Spleen (tissue), 11 donors: Measurements from ENCODE around the gene CEP128. TPM values are rescaled to one million over a fixed set of nuclear protein-coding genes. Genes with fewer than 3 reads are reported as not detected.

Experiments
- DNase-seq: peaks from one replicate; pipeline ENCODE4 v3.0.0-alpha.2; 2020
- H3K27ac ChIP-seq, 8 donors: fragments of 200-600 bp; sonication (generic) in 7 of 8; 1 replicate in 4 of 8; 2 replicates in 4 of 8; pipeline versions ENCODE4 v1.5.0 to v1.8.0; 2016 to 2021; ENCODE audit warnings: inconsistent platforms in 4 of 8, mild to moderate bottlenecking in 4 of 8, moderate library complexity in 1 of 8
- H3K27me3 ChIP-seq, 7 donors: fragments of 200-600 bp; sonication (generic) in 6 of 7; replicated peaks in 1 of 7; 1 replicate in 4 of 7; 2 replicates in 3 of 7; pipeline versions ENCODE4 v1.5.0 to v1.8.0; 2016 to 2021; ENCODE audit warnings: inconsistent platforms in 3 of 7, mild to moderate bottlenecking in 1 of 7
- H3K36me3 ChIP-seq, 6 donors: fragments of 200-600 bp; sonication (generic) in 5 of 6; 1 replicate in 4 of 6; 2 replicates in 2 of 6; pipeline versions ENCODE4 v1.5.0 to v1.8.0; 2016 to 2021; ENCODE audit warnings: inconsistent platforms in 2 of 6
- H3K4me1 ChIP-seq, 6 donors: fragments of 200-600 bp; sonication (generic) in 5 of 6; 1 replicate in 3 of 6; 2 replicates in 3 of 6; pipeline versions ENCODE4 v1.5.0 to v1.8.0; 2016 to 2021; ENCODE audit warnings: inconsistent platforms in 3 of 6
- H3K4me3 ChIP-seq, 8 donors: fragments of 200-600 bp; sonication (generic) in 7 of 8; 1 replicate in 4 of 8; 2 replicates in 4 of 8; pipeline versions ENCODE4 v1.5.0 to v1.8.0; 2016 to 2021; ENCODE audit warnings: inconsistent platforms in 4 of 8, mild to moderate bottlenecking in 4 of 8, moderate library complexity in 2 of 8
- H3K9me3 ChIP-seq, 8 donors: fragments of 200-600 bp; sonication (generic) in 7 of 8; 1 replicate in 4 of 8; 2 replicates in 4 of 8; pipeline versions ENCODE4 v1.5.0 to v1.8.0; 2016 to 2021; ENCODE audit warnings: inconsistent platforms in 4 of 8
- POLR2A ChIP-seq, 3 donors: fragments of 450-650 bp; IDR thresholded peaks; one replicate each; pipeline ENCODE4 v1.5.1; 2017; ENCODE audit warnings: antibody characterized with exemption in 3 of 3, mild to moderate bottlenecking in 1 of 3
- POLR2AphosphoS5 ChIP-seq, 3 donors: sonication (generic); formaldehyde crosslinking; IDR thresholded peaks; one replicate each; pipeline ENCODE4 v1.5.1; 2017; ENCODE audit warnings: antibody characterized with exemption in 3 of 3
- WGBS, 5 donors: extraction: QIAGEN DNeasy Blood & Tissue Kit in 3 of 5; methylation state at CpG; one replicate each; pipeline versions ENCODE4 v1.1.5 to v1.1.7; 2013 to 2018; 5-methylcytosine and 5-hydroxymethylcytosine counted together
- intact Hi-C: fragments of 100-400 bp; cut with DNase I; formaldehyde crosslinking; loops from one replicate; pipeline ENCODE4 v1.15.0; 2023; ENCODE audit warnings: low total_unique reads
- polyA plus RNA-seq, 3 donors: library from polyadenylated mRNA; stranded (reverse); fragments of 200-250 nt; gene quantifications; one replicate each; pipeline ENCODE4 v1.2.1, GENCODE V29; 2013
- small RNA-seq, 4 donors: library from RNA; depleted of rRNA; stranded (forward); fragments of <200 nt; gene quantifications; one replicate each; pipeline ENCODE3, GENCODE V24; 2016
- total RNA-seq, 7 donors: library from RNA; depleted of rRNA in 3 of 7; stranded (reverse); fragments of >200 nt in 3 of 7; fragmentation: NEBNext Ultra II Directional in 4 of 7; extraction: Animal tissue kit (Norgen Biotek cat#: 25700) in 4 of 7; gene quantifications; one replicate each; pipeline versions ENCODE4 v1.1.0 to v1.2.1, GENCODE V29; 2016 to 2021
- TF ChIP-seq, protein P1 (sequence below), 11 experiments: fragments of 200-600 bp in 7 of 11; fragments of 450-650 bp in 4 of 11; sonication (generic) in 4 of 11; IDR thresholded peaks in 8 of 11; conservative IDR thresholded peaks in 3 of 11; 1 replicate in 7 of 11; 2 replicates in 4 of 11; pipeline versions ENCODE4 v1.4.0 to v1.8.0; 2016 to 2021; ENCODE audit warnings: antibody characterized with exemption in 11 of 11, inconsistent platforms in 4 of 11, mild to moderate bottlenecking in 1 of 11
- donor health status: healthy with polysubstance abuse.
- donor health status: DM: no; HTN: no; CAD: no; lungs with moderate emphysema.
- donor health status: DM: no; HTN: no; CAD: no.
- donor health status: Bipolar disorder and iron deficiency.
- donor health status: healthy.
- donor health status: DM: no; HTN: no; CAD: no.
- donor health status: DM: yes; HTN: yes; CAD: no.

Gene CEP128
- total and polyA plus RNA-seq, 10 donors, result 1.5 to 34.2 (median 15.7) TPM

- Histone ChIP-seq H3K9me3 (peaks cover 0 to 9% (median 5%) of the 10 kb centered on the region in 8 donors), H3K27me3 (no peaks in the 10 kb centered on the region), H3K4me1 (no peaks in the 10 kb centered on the region), H3K27ac (no peak overlapping the region), H3K4me3 (no peak overlapping the region), H3K36me3 (no peaks in the 10 kb centered on the region)
- intact Hi-C loops, result no loop called here
- WGBS, 5 donors, result 84 to 100% (median 93%) methylated on average over 1 of the region's 1 CpG
- no peak for DNase-seq
- TF ChIP-seq POLR2AphosphoS5 (IDR thresholded peaks at IDR 0.05) (no peak), POLR2A (IDR thresholded peaks at IDR 0.05) (no peak)
- TF ChIP-seq, protein P1, sequence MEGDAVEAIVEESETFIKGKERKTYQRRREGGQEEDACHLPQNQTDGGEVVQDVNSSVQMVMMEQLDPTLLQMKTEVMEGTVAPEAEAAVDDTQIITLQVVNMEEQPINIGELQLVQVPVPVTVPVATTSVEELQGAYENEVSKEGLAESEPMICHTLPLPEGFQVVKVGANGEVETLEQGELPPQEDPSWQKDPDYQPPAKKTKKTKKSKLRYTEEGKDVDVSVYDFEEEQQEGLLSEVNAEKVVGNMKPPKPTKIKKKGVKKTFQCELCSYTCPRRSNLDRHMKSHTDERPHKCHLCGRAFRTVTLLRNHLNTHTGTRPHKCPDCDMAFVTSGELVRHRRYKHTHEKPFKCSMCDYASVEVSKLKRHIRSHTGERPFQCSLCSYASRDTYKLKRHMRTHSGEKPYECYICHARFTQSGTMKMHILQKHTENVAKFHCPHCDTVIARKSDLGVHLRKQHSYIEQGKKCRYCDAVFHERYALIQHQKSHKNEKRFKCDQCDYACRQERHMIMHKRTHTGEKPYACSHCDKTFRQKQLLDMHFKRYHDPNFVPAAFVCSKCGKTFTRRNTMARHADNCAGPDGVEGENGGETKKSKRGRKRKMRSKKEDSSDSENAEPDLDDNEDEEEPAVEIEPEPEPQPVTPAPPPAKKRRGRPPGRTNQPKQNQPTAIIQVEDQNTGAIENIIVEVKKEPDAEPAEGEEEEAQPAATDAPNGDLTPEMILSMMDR (IDR thresholded peaks at IDR 0.05 in 8 of 11, conservative IDR thresholded peaks at IDR 0.05 in 3 of 11), result no peak
Measured at GRCh38 chr14:80456209-80456608, 485.3 kb downstream of the CEP128 start.

- TF ChIP-seq, protein P1 (IDR thresholded peaks at IDR 0.05 in 8 of 11, conservative IDR thresholded peaks at IDR 0.05 in 3 of 11), result no peak
- TF ChIP-seq POLR2AphosphoS5 (IDR thresholded peaks at IDR 0.05) (no peak), POLR2A (IDR thresholded peaks at IDR 0.05) (no peak)
- WGBS, 5 donors, result 55 to 65% (median 63%) methylated on average over 6 of the region's 6 CpGs
- Histone ChIP-seq H3K4me1 (no peaks in the 10 kb centered on the region), H3K4me3 (peak overlapping the region in 2 of 8 donors; percentile 5 to 53), H3K27me3 (no peaks in the 10 kb centered on the region), H3K9me3 (peaks cover 0 to 19% (median 16%) of the 10 kb centered on the region in 8 donors), H3K27ac (no peak overlapping the region), H3K36me3 (no peaks in the 10 kb centered on the region)
- no peak for DNase-seq
- intact Hi-C loops, result no loop called here
Measured at GRCh38 chr14:80455031-80455430, 486.5 kb downstream of the CEP128 start.

- 90 to 96% (median 95%) methylated on average over 3 of the region's 3 CpGs for WGBS, 5 donors
- TF ChIP-seq POLR2AphosphoS5 (IDR thresholded peaks at IDR 0.05) (no peak), POLR2A (IDR thresholded peaks at IDR 0.05) (no peak)
- TF ChIP-seq, protein P1 (IDR thresholded peaks at IDR 0.05 in 8 of 11, conservative IDR thresholded peaks at IDR 0.05 in 3 of 11), result no peak
- no peaks in the 10 kb centered on the region for H3K27me3 ChIP-seq
- intact Hi-C loops, result no loop called here
- H3K4me1 ChIP-seq, result no peaks in the 10 kb centered on the region
- no peak overlapping the region for H3K4me3 ChIP-seq
- no peaks in the 10 kb centered on the region for H3K36me3 ChIP-seq
- peaks cover 0 to 23% (median 16%) of the 10 kb centered on the region in 8 donors for H3K9me3 ChIP-seq
- no peak overlapping the region for H3K27ac ChIP-seq
- DNase-seq, result no peak
Measured at GRCh38 chr14:80448267-80448666, 493.3 kb downstream of the CEP128 start.

GRCh38 chr14:80447392-80447791 lies 494.1 kb downstream of the CEP128 start:
- Histone ChIP-seq H3K9me3 (peaks cover 0 to 23% (median 16%) of the 10 kb centered on the region in 8 donors), H3K27me3 (no peaks in the 10 kb centered on the region), H3K4me1 (no peaks in the 10 kb centered on the region), H3K36me3 (no peaks in the 10 kb centered on the region), H3K27ac (no peak overlapping the region), H3K4me3 (no peak overlapping the region)
- no peak for DNase-seq
- no peak for TF ChIP-seq POLR2AphosphoS5 (IDR thresholded peaks at IDR 0.05)
- TF ChIP-seq, protein P1 (IDR thresholded peaks at IDR 0.05 in 8 of 11, conservative IDR thresholded peaks at IDR 0.05 in 3 of 11), result no peak
- TF ChIP-seq POLR2A (IDR thresholded peaks at IDR 0.05), result no peak
- intact Hi-C loops, result no loop called here

Small RNA genes within 50 kb of the gene (small RNA-seq; reads per million reads assigned to genes)
- 0 reads per million in 4 donors for gene AC022404.1

Other genes with a start within 250 kb of the CEP128 start
- 1 to 10 TPM in 3 of 7 donors, under 1 TPM in 3, not detected in 1; 0.32 to 3.1 (median 1.00) TPM for gene TSHR, start 13.9 kb upstream of the CEP128 start, total RNA-seq
- under 1 TPM; 0.22 to 0.32 (median 0.22) TPM for gene TSHR, start 13.9 kb upstream of the CEP128 start, polyA plus RNA-seq